GM12874 (cell line): ENCODE results near the gene GPS2.

Experiments
- TF ChIP-seq, protein P1 (sequence below): IDR thresholded peaks from 2 replicates; pipeline ENCODE4 v1.5.1; 2011; ENCODE audit warnings: low read depth, mild to moderate bottlenecking, control low read depth, low read length, moderate library complexity; ENCODE audit not compliant: insufficient read depth

The GPS2 gene

DNA sequence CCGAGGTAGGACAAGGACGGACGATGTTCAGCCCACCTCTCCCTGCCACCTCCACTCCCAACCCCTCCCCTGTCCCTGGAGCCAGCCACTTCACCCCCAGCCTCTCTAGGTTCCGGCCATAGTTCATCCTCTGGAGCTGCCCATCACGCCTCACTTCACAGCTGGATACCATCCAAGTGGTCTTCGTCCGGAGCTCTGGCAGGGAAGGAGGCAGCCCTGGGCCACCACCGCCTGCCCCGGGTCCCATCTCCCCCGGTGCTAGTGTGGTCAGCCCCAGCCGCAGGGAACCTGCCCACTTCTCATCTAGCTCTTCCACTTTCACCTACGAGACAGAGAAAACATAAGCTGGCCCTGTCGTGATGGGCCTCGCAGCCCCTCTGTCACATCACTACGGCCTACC lies 6.3 kb upstream of the GPS2 start:
- TF ChIP-seq, protein P1, sequence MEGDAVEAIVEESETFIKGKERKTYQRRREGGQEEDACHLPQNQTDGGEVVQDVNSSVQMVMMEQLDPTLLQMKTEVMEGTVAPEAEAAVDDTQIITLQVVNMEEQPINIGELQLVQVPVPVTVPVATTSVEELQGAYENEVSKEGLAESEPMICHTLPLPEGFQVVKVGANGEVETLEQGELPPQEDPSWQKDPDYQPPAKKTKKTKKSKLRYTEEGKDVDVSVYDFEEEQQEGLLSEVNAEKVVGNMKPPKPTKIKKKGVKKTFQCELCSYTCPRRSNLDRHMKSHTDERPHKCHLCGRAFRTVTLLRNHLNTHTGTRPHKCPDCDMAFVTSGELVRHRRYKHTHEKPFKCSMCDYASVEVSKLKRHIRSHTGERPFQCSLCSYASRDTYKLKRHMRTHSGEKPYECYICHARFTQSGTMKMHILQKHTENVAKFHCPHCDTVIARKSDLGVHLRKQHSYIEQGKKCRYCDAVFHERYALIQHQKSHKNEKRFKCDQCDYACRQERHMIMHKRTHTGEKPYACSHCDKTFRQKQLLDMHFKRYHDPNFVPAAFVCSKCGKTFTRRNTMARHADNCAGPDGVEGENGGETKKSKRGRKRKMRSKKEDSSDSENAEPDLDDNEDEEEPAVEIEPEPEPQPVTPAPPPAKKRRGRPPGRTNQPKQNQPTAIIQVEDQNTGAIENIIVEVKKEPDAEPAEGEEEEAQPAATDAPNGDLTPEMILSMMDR: no peak

DNA sequence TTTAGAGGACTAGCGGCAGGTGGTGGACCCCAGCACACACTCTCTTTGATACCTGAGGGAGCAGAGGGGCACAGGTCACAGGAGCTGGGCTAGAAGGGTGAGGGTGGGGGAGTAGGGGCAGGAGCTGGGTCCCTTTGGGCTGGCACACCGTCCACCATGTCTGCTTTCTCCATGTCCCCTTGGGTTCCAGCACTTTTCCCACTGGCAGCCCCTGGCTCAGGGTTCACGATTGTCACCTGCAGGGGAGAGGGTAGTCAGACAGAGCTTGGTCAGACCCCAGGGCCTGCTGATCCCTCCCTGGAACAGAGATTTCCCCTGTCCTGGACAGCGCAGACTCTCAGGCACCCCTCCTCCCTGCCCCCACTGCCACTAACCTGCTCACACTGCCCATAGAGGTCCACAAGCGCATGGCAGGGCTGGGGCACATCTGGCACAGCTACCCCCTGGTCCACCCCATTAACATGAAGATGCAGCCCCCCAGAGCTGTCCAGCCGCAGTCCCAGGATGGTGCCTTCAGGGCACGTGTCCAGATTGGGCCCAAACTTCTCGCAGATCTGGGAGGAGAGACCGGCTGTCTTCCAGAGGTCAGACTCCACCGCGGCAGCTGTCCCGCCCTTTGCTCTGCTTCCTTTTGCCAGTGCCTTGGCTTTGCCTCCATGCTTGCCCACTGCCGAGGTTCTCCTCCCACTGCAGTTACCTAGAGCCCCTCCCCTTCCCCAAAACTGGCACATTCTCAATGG lies 3.1 kb upstream of the GPS2 start:
- TF ChIP-seq, protein P1: no peak

DNA sequence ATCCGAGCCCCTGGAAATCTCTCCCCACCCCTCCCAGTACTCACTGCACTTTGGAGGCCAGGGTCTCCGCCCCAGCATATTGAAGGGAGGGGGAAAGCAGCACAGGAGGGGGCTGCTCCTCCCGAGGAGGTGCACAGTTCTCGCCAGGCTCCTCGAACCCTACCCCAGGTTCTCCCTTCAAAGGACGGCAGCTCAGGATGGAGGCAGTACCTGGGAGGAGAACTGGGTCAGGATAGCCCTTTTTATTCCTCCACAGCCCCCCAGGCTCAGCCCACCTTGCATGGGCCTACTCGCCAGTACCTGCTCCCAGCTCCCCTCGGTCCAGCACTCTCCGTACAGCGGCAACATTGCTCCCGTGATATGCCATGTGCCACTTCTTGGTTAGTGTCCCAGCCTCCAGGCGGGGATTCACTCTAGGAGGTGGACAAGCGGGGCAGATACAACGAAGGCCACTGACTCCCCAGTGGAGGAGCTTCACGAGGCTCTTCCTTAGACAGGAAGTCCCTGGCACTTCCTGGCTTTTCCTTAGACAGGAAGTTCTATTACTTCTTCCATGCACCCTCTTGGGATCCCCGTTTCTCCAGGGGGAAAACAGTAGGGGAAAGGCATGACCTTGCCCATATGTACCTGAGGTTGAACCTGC lies 2.1 kb upstream of the GPS2 start:
- TF ChIP-seq, protein P1: no peak

DNA sequence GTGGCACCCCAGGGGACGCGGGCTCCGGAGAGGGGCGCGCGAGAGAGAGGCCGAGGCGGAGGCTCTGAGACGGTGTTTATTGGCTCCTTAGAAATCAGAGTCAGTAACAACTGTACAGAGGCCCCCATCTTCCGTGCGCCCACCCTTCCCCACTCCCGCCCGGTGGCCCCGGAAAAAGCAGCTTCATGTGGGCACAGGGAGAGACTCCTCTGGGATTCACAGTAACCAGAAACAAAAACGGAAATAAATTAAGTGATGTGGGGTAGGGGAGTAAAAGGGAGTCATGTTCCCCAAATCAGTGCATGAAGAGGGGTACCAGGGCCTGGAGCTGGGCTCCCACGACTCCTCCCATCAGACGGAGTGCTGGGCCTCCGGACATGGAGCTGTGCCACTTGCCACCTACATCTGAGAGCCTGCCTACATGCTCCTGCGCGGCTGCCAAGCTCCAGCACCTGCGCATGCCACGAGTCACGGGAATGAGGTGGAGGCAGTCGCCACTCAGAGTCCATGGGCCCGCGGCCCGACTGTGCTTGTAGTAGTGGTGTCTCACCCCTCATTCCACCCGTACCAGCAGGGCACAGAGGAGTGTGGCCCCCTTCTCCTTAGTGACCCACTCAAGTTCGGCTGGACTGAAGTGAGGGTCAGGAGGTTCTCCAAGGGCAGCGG lies 543 bp upstream of the GPS2 start:
- TF ChIP-seq, protein P1: no peak

DNA sequence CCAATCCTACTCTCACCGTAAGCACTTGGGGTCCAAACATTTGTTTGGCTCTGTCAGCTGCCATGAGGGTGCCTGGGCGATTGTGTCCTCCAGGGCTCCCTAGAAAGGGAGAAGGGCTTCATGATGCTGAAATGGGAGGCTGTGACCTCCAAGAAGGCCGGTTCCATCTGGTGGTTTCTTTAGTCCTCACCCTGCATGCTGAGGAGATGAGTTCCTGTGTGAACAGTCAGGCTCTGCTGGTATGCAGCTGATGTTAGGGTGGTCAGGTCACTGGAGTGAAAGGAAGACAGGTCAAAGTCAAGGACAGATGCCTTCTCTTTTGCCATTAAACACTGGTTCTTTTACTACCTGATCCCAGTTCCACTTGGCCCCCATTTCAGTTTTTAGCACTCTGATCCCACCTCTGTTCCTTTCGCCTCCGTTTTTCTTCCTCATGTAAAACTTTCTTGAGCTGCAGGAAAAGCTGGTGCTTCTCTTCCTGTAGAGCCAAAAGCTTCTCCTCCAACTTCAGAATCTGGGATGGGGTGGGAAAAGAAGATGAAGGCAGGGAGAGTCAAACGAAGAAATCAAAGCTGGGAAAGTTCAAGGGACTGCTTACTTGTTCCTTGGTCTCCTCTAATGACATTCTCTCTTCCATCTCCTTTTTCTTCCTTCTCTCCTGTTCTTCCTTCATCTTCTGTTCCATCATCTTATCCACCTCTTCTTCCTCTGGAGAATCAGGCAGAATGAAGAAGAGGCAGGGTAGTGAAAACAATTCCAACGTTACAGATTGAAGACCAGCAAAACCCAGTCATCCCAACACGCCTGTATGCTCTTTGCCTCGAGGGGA lies 1.1 kb downstream of the GPS2 start:
- TF ChIP-seq, protein P1: no peak

DNA sequence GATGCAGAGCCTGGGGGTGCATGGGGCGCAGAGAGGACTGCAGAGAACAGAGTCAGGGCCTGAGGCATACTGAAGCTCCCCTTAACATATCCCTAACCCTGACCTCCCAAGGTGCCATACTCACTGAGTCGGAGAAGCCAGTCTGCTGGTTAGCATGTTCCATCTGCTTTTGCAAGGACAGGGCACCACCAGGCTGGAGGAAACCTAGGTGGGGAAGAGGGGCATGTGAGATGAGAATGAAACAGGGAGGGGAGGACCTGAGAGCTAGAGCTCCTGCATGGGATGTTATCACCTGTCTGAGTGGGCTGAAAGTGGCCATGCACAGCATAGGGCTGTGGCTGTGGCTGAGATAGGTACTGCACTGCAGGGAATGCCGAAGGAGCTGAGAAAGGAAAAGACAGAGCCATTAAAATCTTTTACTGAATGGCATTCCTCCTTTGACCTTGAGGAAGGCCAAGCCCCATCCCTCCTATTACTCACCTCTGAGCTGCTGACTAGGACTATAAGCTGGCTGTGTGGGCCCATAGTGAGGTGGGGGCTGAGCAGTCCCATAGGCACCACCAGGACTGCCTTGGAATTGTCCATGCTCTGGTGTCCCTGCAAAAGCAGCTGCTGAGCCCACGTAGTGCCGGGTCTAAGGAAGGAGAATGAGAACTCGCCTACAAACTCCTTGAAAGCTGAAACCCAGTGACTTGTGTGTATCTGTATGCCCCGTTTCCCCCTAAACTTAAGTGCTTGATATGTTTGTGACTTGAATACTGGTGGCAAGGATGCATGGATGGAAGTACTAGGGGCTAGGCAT lies 1.9 kb downstream of the GPS2 start:
- TF ChIP-seq, protein P1: peak; percentile 11; the same call in 1 of the 2 replicates
